WTC11 (cell line): ENCODE results near the gene ALDOC. TPM values are rescaled to one million over a fixed set of nuclear protein-coding genes. Genes with fewer than 3 reads are reported as not detected.

Experiments
- ATAC-seq: fragments of 200-7000 bp; cut with Tn5 transposase; 2 replicates; pipeline ENCODE4 v1.10.0; 2021; ENCODE audit warnings: mild to moderate bottlenecking, moderate library complexity
- CTCF ChIA-PET: fragments of 300-600 bp; sonication (Branson Sonifier 250); formaldehyde crosslinking; loops from one replicate; lab custom pipeline; 2021; ENCODE audit warnings: antibody characterized with exemption; lab: Charles Lee
- POLR2A ChIA-PET: fragments of 350-600 bp; sonication (Branson Sonifier 250); formaldehyde crosslinking; loops from one replicate; lab custom pipeline; 2021; ENCODE audit warnings: antibody characterized with exemption; lab: Charles Lee
- DNase-seq: peaks from one replicate; pipeline ENCODE4 v3.0.0; 2021; ENCODE audit warnings: low spot score
- H3K27ac Mint-ChIP-seq: 2 replicates; pipeline ENCODE4 v1.8.0; 2021; ENCODE audit warnings: mixed read lengths
- H3K27me3 Mint-ChIP-seq: 2 replicates; pipeline ENCODE4 v1.8.0; 2021; ENCODE audit warnings: low read depth, mild to moderate bottlenecking, moderate library complexity, mixed read lengths
- H3K36me3 Mint-ChIP-seq: 2 replicates; pipeline ENCODE4 v1.8.0; 2021; ENCODE audit warnings: mixed read lengths
- H3K4me1 Mint-ChIP-seq: 2 replicates; pipeline ENCODE4 v1.8.0; 2022; ENCODE audit warnings: mixed read lengths
- H3K4me3 Mint-ChIP-seq: 2 replicates; pipeline ENCODE4 v1.8.0; 2021; ENCODE audit warnings: mild to moderate bottlenecking, moderate library complexity, mixed read lengths
- H3K9me3 Mint-ChIP-seq: 2 replicates; pipeline ENCODE4 v1.8.0; 2021; ENCODE audit warnings: mixed read lengths
- CREM ChIP-seq: sonication (generic); formaldehyde crosslinking; IDR thresholded peaks from 2 replicates; pipeline ENCODE4 v1.8.1; 2022; ENCODE audit warnings: mild to moderate bottlenecking, missing genetic modification reagents, moderate library complexity
- ESRRA ChIP-seq: sonication (generic); formaldehyde crosslinking; IDR thresholded peaks from 2 replicates; pipeline ENCODE4 v1.8.1; 2022; ENCODE audit warnings: mild to moderate bottlenecking, missing genetic modification reagents, borderline replicate concordance
- ETV6 ChIP-seq: sonication (generic); formaldehyde crosslinking; IDR thresholded peaks from 2 replicates; pipeline ENCODE4 v1.8.1; 2022; ENCODE audit warnings: mild to moderate bottlenecking, missing genetic modification reagents
- FOXK1 ChIP-seq: sonication (generic); formaldehyde crosslinking; IDR thresholded peaks from 2 replicates; pipeline ENCODE4 v1.8.0; 2022; ENCODE audit warnings: mild to moderate bottlenecking, moderate library complexity, missing genetic modification reagents
- GRHL2 ChIP-seq: fragments of 250-450 bp; sonication (Bioruptor Pico); IDR thresholded peaks from 2 replicates; pipeline ENCODE4 v1.8.0; 2022; ENCODE audit warnings: mild to moderate bottlenecking, moderate library complexity; ENCODE audit not compliant: insufficient replicate concordance, severe bottlenecking
- MXD4 ChIP-seq: fragments of 250-450 bp; sonication (Bioruptor Pico); IDR thresholded peaks from 2 replicates; pipeline ENCODE4 v1.8.0; 2021; ENCODE audit warnings: mild to moderate bottlenecking, moderate library complexity, borderline replicate concordance
- NR1H2 ChIP-seq: sonication (generic); formaldehyde crosslinking; IDR thresholded peaks from 2 replicates; pipeline ENCODE4 v1.9.0; 2021; ENCODE audit warnings: mild to moderate bottlenecking, moderate library complexity, missing genetic modification reagents
- NR2C2 ChIP-seq: sonication (generic); formaldehyde crosslinking; IDR thresholded peaks from 2 replicates; pipeline ENCODE4 v1.8.0; 2022; ENCODE audit warnings: mild to moderate bottlenecking, missing genetic modification reagents
- RORB ChIP-seq: fragments of 250-450 bp; sonication (Bioruptor Pico); IDR thresholded peaks from 2 replicates; pipeline ENCODE4 v1.9.0; 2021; ENCODE audit warnings: mild to moderate bottlenecking
- SOX15 ChIP-seq: fragments of 250-450 bp; sonication (Bioruptor Pico); IDR thresholded peaks from 2 replicates; pipeline ENCODE4 v1.9.0; 2021; ENCODE audit warnings: mild to moderate bottlenecking
- TCF7 ChIP-seq: sonication (generic); formaldehyde crosslinking; IDR thresholded peaks from 2 replicates; pipeline ENCODE4 v1.8.0; 2022; ENCODE audit warnings: mild to moderate bottlenecking, low read depth, missing genetic modification reagents, moderate library complexity
- TEAD4 ChIP-seq: sonication (generic); formaldehyde crosslinking; IDR thresholded peaks from 2 replicates; pipeline ENCODE4 v1.8.0; 2022; ENCODE audit warnings: mild to moderate bottlenecking, missing genetic modification reagents
- TP53 ChIP-seq: sonication (generic); formaldehyde crosslinking; IDR thresholded peaks from 2 replicates; pipeline ENCODE4 v1.8.1; 2023; ENCODE audit warnings: mild to moderate bottlenecking, missing genetic modification reagents
- ZSCAN18 ChIP-seq: fragments of 250-450 bp; sonication (Bioruptor Pico); IDR thresholded peaks from 2 replicates; pipeline ENCODE4 v2.1.2; 2022; ENCODE audit warnings: mild to moderate bottlenecking, moderate library complexity
- total RNA-seq: library from RNA; stranded (reverse); gene quantifications from 3 replicates; pipeline ENCODE4 v1.2.3, GENCODE V29; 2021
- TF ChIP-seq, protein P1 (sequence below): sonication (generic); formaldehyde crosslinking; IDR thresholded peaks from 2 replicates; pipeline ENCODE4 v1.8.0; 2022; ENCODE audit warnings: mild to moderate bottlenecking, missing genetic modification reagents
- TF ChIP-seq, protein P2 (sequence below): sonication (generic); formaldehyde crosslinking; IDR thresholded peaks from 2 replicates; pipeline ENCODE4 v1.8.0; 2023; ENCODE audit warnings: mild to moderate bottlenecking, missing genetic modification reagents
- TF ChIP-seq, protein P3 (sequence below): sonication (generic); formaldehyde crosslinking; IDR thresholded peaks from 2 replicates; pipeline ENCODE4 v1.8.1; 2023; ENCODE audit warnings: mild to moderate bottlenecking, missing genetic modification reagents, moderate library complexity
- TF ChIP-seq, protein P4 (sequence below): sonication (generic); formaldehyde crosslinking; IDR thresholded peaks from 2 replicates; pipeline ENCODE4 v1.8.0; 2022; ENCODE audit warnings: mild to moderate bottlenecking, missing genetic modification reagents

The ALDOC gene
- total RNA-seq, 1 experiment from 2014 or later = 73.5 TPM

DNA sequence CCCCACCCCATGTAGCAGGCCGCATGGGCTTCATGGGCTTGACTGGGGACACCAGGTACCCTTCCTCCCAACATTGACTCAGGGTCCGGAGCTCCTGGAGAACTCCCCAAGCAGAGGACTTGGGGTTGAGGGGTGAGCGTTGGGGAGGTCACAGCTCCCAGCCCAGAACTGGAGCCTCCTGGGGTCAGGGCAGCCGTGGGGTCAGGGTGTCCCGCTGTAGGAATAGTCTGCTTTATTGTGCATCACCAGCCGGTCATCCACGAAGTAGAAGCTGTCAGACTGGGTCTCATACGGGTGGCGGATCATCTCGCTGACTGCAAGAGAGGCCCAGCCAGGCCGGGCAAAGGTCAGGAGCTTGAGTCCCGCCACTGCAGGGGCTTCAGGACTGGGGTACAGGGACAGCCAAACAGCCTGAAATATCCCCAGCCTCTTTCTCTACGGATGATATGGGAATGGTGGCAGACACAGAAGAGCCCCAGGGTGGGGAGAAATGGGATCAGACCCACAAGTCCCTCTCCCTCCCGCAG is 29.5 kb downstream of the ALDOC start (continued):
- TF ChIP-seq, protein P1, sequence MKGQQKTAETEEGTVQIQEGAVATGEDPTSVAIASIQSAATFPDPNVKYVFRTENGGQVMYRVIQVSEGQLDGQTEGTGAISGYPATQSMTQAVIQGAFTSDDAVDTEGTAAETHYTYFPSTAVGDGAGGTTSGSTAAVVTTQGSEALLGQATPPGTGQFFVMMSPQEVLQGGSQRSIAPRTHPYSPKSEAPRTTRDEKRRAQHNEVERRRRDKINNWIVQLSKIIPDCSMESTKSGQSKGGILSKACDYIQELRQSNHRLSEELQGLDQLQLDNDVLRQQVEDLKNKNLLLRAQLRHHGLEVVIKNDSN (CRISPR knock-in tag) = no peak
- TF ChIP-seq GRHL2 (CRISPR knock-in tag) (no peak), SOX15 (CRISPR knock-in tag) (no peak), NR2C2 (no peak)
- TF ChIP-seq, protein P2, sequence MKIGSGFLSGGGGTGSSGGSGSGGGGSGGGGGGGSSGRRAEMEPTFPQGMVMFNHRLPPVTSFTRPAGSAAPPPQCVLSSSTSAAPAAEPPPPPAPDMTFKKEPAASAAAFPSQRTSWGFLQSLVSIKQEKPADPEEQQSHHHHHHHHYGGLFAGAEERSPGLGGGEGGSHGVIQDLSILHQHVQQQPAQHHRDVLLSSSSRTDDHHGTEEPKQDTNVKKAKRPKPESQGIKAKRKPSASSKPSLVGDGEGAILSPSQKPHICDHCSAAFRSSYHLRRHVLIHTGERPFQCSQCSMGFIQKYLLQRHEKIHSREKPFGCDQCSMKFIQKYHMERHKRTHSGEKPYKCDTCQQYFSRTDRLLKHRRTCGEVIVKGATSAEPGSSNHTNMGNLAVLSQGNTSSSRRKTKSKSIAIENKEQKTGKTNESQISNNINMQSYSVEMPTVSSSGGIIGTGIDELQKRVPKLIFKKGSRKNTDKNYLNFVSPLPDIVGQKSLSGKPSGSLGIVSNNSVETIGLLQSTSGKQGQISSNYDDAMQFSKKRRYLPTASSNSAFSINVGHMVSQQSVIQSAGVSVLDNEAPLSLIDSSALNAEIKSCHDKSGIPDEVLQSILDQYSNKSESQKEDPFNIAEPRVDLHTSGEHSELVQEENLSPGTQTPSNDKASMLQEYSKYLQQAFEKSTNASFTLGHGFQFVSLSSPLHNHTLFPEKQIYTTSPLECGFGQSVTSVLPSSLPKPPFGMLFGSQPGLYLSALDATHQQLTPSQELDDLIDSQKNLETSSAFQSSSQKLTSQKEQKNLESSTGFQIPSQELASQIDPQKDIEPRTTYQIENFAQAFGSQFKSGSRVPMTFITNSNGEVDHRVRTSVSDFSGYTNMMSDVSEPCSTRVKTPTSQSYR (CRISPR knock-in tag) = no peak

DNA sequence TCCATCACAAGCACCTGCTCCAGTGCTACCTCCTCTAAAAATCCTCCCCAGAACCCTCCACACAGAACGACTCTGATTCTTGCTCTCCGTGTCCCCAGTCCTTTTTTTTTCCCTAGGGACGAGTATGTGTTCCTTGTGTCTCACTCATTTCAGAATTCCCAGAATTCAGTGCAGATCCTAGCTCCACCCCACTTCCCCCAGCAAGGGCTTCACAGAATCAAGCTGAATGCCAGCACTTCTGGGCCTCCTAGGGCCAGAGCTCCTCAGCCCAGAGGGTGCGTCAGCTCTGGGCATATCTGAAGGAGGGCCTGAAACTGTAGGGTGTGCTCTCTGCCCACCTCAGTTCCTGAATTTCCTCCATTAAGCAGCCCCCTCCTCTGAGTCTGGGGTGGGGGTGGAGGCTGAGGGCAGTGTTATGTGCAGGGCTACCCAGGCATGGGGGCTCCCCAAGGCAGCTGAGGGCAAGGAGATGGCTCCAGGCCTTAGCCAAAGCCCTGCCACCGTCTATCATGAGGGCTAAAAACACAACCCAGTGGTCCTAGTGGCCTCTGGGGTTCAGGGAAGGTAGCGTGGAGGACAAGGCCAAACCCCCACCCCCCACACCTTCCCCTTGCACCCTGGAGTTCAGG is 30.8 kb downstream of the ALDOC start:
- Mint-ChIP-seq H3K4me3 (no peak overlapping the region), H3K27me3 (no peaks in the 10 kb centered on the region), H3K27ac (no peak overlapping the region), H3K4me1 (peaks cover 25% of the 10 kb centered on the region)
- POLR2A ChIA-PET = interaction anchor here (1.2 kb wide), 1 partner anchor 10 kb away, joined by 3 read pairs; no protein-coding TSS in a partner anchor
- ATAC-seq = no peak; the same call in 1 of the 2 replicates
- CTCF ChIA-PET = interaction anchor here (0.6 to 5.2 kb wide), 8 partner anchors 10 to 130 kb away, joined by 3 to 26 read pairs (median 6); partner anchors contain the start of genes ALDOC and PIGS
- TF ChIP-seq NR2C2 = no peak
- no peak for TF ChIP-seq TCF7 (CRISPR knock-in tag)
- no peak for TF ChIP-seq FOXK1 (CRISPR knock-in tag)
- TF ChIP-seq CREM (CRISPR knock-in tag) = no peak
- TF ChIP-seq RORB = no peak
- no peak for TF ChIP-seq ETV6 (CRISPR knock-in tag)
- TF ChIP-seq, protein P3, sequence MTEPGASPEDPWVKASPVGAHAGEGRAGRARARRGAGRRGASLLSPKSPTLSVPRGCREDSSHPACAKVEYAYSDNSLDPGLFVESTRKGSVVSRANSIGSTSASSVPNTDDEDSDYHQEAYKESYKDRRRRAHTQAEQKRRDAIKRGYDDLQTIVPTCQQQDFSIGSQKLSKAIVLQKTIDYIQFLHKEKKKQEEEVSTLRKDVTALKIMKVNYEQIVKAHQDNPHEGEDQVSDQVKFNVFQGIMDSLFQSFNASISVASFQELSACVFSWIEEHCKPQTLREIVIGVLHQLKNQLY = no peak
- no peak for TF ChIP-seq TEAD4 (CRISPR knock-in tag)
- TF ChIP-seq NR1H2 (CRISPR knock-in tag) = no peak
- TF ChIP-seq ESRRA (CRISPR knock-in tag) = no peak
- TF ChIP-seq MXD4 = no peak
- no peak for TF ChIP-seq ZSCAN18 (CRISPR knock-in tag)
- TF ChIP-seq TP53 (CRISPR knock-in tag) = no peak
- TF ChIP-seq, protein P4, sequence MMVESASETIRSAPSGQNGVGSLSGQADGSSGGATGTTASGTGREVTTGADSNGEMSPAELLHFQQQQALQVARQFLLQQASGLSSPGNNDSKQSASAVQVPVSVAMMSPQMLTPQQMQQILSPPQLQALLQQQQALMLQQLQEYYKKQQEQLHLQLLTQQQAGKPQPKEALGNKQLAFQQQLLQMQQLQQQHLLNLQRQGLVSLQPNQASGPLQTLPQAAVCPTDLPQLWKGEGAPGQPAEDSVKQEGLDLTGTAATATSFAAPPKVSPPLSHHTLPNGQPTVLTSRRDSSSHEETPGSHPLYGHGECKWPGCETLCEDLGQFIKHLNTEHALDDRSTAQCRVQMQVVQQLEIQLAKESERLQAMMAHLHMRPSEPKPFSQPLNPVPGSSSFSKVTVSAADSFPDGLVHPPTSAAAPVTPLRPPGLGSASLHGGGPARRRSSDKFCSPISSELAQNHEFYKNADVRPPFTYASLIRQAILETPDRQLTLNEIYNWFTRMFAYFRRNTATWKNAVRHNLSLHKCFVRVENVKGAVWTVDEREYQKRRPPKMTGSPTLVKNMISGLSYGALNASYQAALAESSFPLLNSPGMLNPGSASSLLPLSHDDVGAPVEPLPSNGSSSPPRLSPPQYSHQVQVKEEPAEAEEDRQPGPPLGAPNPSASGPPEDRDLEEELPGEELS = no peak
- TF ChIP-seq, all 79 proteins: peak for 0
- Mint-ChIP-seq H3K9me3 (no peaks in the 10 kb centered on the region), H3K36me3 (no peaks in the 10 kb centered on the region)
- no peak for DNase-seq
